Inferior parietal cortex (tissue), 1 donor: ENCODE results near the gene MMP24OS.
"Not testable (repeated sequence)": the region's sequence is repeated elsewhere in the genome, so short reads cannot be mapped to it uniquely, and the experiment has no call there.

Source experiments
- DNase-seq: peaks from one replicate; pipeline ENCODE4 v3.0.0-alpha.2; 2016; ENCODE audit errors: extremely low spot score

Gene MMP24OS

GRCh38 chr20:35277531-35278395 is at the start of gene MMP24OS:
Gene MMP24OS (minus strand): TSS chr20:35278122. CDS start chr20:35277929, 193 bp downstream.
- peak; percentile 82 for DNase-seq

DNA sequence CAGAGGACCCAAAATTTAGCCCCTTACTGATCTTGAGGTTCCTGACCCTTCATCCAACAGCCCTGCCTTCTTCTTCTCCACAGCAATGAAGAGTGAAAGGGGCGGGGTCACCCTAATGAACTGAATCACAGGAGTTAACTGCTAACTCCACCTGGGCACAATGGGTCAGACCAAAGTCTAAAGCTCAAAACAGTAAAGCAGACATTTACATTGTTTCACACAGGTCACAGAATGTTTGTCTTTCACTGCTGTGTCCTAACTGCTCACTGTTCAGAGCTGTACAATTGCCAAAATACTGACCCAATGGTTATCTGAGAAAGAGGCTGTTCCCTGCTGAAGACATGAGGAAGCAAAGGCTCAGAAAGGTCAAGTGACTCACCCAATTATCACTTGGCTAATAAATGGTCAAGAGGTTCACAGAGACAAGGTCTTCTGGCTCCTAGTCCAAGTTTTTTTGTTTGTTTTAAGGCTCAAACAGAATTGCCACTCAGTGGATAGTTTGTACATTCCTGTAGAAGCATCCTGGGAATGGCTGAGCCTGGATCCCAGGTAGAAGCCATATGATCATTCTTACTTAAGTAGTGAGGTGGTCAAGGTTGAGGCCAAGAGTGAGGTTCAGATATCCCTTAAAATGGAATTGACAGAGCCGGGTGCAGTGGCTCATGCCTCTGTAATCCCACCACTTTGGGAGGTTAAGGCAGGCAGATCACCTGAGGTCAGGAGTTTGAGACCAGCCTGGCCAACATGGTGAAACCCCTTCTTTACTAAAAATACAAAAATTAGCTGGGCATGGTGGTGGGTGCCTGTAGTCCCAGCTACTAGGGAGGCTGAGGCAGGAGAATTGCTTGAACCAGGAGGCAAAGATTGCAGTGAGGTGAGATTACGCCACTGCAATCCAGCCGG is 49.4 kb upstream of the MMP24OS start:
- no peak for DNase-seq

DNA sequence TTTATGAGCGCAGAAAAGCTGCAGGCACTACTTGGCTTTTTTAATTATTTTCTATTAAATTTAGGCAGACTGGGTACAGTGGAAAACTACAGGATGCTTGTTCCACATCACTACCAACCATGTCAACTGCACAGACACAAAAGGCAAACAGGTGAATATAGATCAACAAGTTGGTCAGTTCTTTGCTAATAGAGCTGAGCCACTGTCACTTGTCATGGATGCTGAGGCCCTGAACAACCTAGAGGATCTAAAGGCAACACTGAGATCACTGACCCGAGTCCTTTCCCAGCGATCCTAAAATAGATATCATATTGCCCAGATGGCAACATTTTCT is 48.8 kb upstream of the MMP24OS start:
- DNase-seq = no peak

- DNase-seq = no peak
These were observed 48.3 kb upstream of the MMP24OS start for GRCh38 chr20:35326021-35326739.

GRCh38 chr20:35325401-35325800 is 47.5 kb upstream of the MMP24OS start:
- no peak for DNase-seq

DNA sequence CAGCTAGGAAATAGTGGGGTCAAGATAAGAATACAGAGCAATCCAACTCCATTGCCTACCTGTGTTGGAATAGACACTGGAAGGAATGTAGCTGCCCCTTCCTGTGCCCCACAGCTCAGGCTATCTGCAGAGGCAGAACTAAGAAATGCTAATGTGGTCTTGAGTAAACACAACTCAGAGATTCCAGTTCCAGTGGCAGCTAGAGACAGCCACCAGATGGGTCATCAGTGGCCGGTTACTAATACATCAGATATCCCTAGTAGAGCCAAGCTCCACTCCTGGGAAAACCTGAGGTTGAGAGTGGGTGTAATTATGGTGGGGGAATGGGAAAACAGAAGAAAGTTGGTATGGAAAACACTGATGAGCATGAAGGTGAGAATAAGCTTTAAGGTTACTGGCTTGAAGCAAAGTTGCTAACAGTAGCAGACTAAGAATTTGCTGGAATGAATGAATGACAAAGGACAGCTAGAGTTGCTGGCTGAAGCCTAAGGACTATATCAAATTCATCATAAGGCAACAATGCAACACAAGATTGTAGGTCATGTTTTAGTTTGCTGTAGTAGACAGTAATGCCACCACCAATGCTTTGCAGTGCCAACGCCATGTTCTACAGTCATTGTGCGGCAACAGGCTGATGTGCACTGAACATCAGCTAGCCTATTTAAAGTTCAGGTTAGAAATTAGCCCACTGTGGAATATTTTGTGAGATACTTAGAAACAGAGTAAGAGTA is 42.6 kb upstream of the MMP24OS start:
- DNase-seq = no peak

DNA sequence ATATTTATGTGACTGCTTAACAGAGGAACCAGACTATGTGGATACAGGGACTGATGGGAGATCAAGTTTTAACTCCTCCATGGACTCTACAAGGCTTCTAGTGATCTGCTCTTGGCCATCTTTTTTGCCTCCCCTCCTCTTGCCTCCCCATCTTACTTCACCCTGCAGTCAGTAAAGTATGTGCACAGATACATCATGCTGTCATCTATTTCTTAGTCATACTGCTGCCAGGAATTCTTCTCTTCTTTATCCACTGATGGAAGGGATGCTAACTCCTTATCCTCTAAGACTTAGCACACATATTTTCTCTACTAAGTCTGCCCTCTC is 41.9 kb upstream of the MMP24OS start:
- DNase-seq = no peak

GRCh38 chr20:35319192-35319870 is 41.4 kb upstream of the MMP24OS start:
- DNase-seq = no peak

DNA sequence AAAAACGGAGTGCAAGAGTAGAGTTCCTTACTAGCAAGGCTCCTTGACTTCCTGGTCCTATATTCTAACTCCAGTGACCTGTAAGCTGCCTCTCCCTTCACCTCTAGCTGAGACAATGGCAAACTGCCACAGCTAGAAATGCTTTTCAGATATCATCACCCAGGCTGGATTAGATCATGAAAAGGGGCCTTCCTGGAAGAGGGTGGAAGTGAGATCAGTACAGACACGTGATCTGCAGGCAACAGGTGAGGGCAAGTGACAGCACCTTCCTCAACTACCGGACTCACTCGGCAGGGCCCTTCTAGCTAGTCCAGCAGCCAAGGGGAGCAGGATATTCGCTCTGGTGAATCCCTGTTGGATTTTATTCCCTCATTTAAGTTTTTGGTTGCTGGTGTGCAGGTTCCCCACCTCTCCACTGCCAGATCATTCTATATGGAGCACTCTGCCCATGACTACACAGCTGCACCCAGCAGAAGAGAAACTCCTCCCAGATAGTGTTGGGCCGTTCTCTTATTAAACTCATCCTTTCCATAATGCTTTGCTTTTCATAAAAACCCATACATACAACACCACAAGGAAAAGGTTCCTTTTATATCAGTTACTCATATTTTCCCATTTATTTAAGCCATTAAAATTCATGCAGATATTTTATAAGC is 40.7 kb upstream of the MMP24OS start:
- no peak for DNase-seq

DNA sequence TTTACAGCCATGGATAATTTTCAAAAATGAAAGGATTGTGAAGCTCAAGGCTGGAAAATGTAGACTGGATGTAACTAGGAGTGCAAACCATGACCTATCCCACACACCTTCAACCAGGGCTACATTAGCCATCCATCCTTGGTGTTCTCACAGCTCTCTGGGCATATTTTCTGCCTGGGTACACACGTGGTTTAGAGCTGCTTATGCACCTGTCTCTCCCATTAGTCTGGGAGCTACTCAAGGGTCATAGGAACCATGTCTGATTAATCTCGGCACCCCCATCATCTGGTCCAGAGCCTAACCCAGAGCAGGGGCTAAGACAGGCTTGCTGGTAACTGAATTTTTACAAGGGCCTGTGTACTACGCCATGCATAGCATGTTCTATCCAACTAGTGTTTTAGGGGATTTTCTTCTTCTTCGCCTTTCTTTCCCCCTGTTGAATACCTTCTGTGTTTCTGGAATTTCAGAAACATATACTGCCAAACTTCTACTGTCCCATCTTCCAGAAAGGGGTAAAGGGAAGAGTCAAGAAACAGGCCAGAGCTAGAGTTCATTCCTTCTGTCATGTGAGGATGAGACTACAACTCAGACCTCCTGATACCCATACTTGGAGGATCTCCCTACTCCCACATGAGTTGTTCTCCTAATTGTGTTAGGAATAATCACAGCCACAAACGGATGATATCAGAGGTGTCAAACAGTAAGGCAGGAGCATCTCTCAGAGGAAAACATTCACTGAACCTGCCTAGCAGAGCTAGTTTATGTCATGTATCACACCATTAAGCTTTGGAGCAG is 39.7 kb upstream of the MMP24OS start:
- DNase-seq = no peak

DNA sequence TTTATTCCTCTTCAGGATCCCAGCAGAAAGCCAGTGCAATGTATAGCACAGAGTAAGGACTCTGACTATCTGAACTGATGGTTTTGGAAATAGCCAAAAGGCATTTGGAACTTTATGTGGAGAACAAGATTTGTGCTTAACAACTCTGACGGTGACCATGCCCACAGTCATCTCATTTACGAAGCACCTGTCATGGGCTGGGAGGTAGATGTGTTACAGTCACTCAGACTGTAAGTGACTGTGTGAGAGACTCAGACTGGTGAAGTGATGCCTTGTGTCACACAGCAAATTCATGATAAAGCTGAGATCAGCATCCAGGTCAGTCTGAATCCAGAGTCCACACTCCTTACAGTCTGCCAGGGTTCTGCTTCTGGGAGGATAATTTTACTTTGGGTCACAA is 38.2 kb upstream of the MMP24OS start:
- no peak for DNase-seq

GRCh38 chr20:35315632-35316020 is 37.7 kb upstream of the MMP24OS start:
- not testable (repeated sequence) for DNase-seq

GRCh38 chr20:35314816-35315631 is 37.1 kb upstream of the MMP24OS start:
- no peak for DNase-seq

DNA sequence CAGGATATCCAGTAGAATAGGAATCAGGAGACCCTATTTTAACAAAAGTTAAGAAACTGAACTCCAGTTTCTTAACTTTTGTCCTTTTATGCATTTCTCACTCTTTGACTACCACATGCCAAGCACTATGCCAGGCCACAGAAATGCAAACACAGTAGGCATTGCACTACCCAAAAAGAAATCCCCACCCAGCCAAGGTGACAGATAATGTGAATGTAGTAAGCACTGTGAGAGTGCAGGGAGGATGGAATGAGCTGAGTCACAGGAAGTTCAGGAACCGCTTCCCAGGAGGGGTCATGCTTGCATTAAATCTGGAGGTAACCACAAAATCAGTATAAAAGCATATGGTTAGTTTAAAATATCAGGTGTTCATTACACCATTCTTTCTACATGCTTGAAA is 34.4 kb upstream of the MMP24OS start:
- DNase-seq = no peak

- DNase-seq = no peak
These were observed 33.9 kb upstream of the MMP24OS start for GRCh38 chr20:35311822-35312221.

DNA sequence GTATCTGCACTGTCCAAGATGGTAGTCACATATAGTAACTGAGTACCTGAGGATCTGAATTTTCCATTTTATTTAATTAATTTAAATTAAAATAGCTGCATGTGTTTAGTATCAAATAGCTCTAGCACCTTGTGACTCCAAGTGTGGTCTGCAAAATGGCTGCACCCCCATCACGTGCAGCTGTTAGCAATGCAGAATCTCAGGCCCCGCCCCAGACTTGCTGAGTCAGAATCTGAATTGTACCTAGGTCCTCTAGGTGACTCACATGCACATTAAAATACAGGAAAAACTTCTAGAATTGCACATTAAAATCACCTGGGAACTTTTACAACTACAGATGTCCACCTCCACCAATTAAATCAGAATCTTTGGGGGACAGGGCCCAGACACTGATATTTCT is 33.5 kb upstream of the MMP24OS start:
- DNase-seq = no peak

DNA sequence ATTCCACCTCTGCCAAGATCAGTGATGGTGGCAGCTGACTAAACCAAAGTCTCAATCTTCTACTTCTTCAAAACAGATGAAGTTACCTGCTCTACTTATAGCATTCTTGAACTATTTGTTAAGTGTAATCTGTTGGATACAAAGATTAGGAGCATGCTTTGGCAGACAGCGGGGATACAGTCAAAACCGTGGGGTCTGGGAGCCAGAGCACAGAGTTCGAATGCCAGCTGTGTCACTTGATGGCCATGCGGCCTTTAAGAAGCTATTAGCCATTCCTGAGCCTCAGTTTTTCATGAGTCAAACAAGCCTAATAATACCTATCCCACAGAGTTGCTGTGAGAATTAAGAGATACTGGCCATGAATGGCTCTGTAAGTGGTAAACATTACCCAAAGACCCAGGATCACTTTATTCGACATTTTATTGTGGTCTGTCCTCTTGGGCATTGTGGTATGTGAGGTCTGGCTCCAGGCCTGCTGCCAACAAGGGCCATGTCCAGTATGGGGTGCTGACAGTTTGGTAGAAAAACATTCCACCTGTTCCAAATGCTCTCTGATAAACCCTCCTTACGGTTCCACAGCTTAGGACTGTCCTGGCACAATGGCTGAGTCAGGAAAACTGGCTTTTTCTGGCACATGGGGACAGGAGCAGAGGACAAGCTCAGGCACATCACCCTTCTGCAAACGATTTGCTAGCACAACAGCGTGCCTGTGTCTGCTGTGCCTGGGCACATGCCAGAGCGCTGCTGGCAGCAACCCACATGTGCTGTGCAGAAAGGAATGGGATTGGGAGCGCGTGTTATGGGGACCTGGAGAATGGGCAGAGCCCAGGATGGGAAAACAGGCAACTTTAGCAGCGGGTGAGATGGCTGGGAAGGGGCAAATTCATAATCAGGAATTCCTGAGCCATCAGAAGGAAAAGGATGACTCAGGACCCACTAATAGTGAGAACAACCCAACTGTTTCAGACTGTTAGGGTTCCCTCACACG is 30.0 kb upstream of the MMP24OS start:
- DNase-seq = peak; percentile 48
